Loucy (cell line): Measurements from ENCODE around the gene TMIE.

Experiments used
- H2AFZ ChIP-seq: fragments of 200-600 bp; sonication (generic); 2 replicates; pipeline ENCODE4 v1.6.0; 2016; ENCODE audit warnings: antibody characterized with exemption, mild to moderate bottlenecking, low read length, moderate library complexity
- H3F3A ChIP-seq: fragments of 200-600 bp; 2 replicates; pipeline ENCODE4 v1.6.0; 2016; ENCODE audit warnings: antibody characterized with exemption, low read depth, mild to moderate bottlenecking
- H3K27me3 ChIP-seq: fragments of 200-600 bp; sonication (generic); 2 replicates; pipeline ENCODE4 v1.6.1; 2014; ENCODE audit warnings: low read length, mild to moderate bottlenecking; ENCODE audit not compliant: insufficient read depth, poor library complexity, severe bottlenecking
- H3K36me3 ChIP-seq: fragments of 200-600 bp; sonication (generic); 2 replicates; pipeline ENCODE4 v1.6.1; 2016; ENCODE audit warnings: low read length; ENCODE audit not compliant: insufficient read depth
- H3K4me1 ChIP-seq: fragments of 200-600 bp; sonication (generic); 2 replicates; pipeline ENCODE4 v1.5.1; 2014; ENCODE audit warnings: low read length, mild to moderate bottlenecking; ENCODE audit not compliant: insufficient read depth, poor library complexity, severe bottlenecking
- H3K4me2 ChIP-seq: fragments of 200-600 bp; sonication (generic); 2 replicates; pipeline ENCODE4 v1.6.0; 2014; ENCODE audit warnings: antibody characterized with exemption, low read length, low read depth, mild to moderate bottlenecking; ENCODE audit not compliant: poor library complexity, severe bottlenecking
- H3K4me3 ChIP-seq: fragments of 200-600 bp; sonication (generic); 2 replicates; pipeline ENCODE4 v1.5.1; 2014; ENCODE audit warnings: low read length, mild to moderate bottlenecking, mixed read lengths; ENCODE audit not compliant: poor library complexity, severe bottlenecking
- H3K79me2 ChIP-seq: fragments of 200-600 bp; sonication (generic); 2 replicates; pipeline ENCODE4 v1.6.1; 2014; ENCODE audit warnings: low read length; ENCODE audit not compliant: insufficient read depth
- H3K9ac ChIP-seq: fragments of 200-600 bp; sonication (generic); 2 replicates; pipeline ENCODE4 v1.6.0; 2014; ENCODE audit warnings: mild to moderate bottlenecking, low read depth, low read length, moderate library complexity; ENCODE audit not compliant: poor library complexity, severe bottlenecking
- H3K9me2 ChIP-seq: fragments of 200-600 bp; sonication (generic); replicated peaks from 2 replicates; pipeline ENCODE4 v1.6.1; 2016; ENCODE audit warnings: low read depth, low read length, mixed read lengths
- H3K9me3 ChIP-seq: fragments of 200-600 bp; sonication (generic); 2 replicates; pipeline ENCODE4 v1.6.1; 2014; ENCODE audit warnings: mild to moderate bottlenecking, antibody characterized with exemption, low read length, low read depth; ENCODE audit not compliant: insufficient read depth
- H4K20me1 ChIP-seq: fragments of 200-600 bp; sonication (generic); 2 replicates; pipeline ENCODE4 v1.6.0; 2014; ENCODE audit warnings: antibody characterized with exemption, low read length, mild to moderate bottlenecking; ENCODE audit not compliant: insufficient read depth, poor library complexity, severe bottlenecking
- EZH2phosphoT487 ChIP-seq: fragments of 200-600 bp; IDR thresholded peaks from 2 replicates; pipeline ENCODE4 v1.6.1; 2018; ENCODE audit warnings: antibody characterized with exemption, mild to moderate bottlenecking, moderate library complexity, borderline replicate concordance
- TF ChIP-seq, protein P1 (sequence below): fragments of 200-600 bp; sonication (generic); conservative IDR thresholded peaks from 2 replicates; pipeline ENCODE4 v1.5.1; 2014; ENCODE audit warnings: mild to moderate bottlenecking, antibody characterized with exemption, low read length

Gene TMIE

GRCh38 chr3:46724424-46724823 is 23.2 kb downstream of the TMIE start:
- Histone ChIP-seq H3K4me2 (no peak overlapping the region), H3K27me3 (no peaks in the 10 kb centered on the region), H3F3A (no peaks in the 10 kb centered on the region), H3K79me2 (no peaks in the 10 kb centered on the region), H3K9me2 (no peaks in the 10 kb centered on the region), H3K9ac (no peak overlapping the region), H3K4me3 (no peak overlapping the region), H4K20me1 (no peaks in the 10 kb centered on the region), H3K9me3 (no peaks in the 10 kb centered on the region), H3K4me1 (no peaks in the 10 kb centered on the region), H2AFZ (no peak overlapping the region), H3K36me3 (no peaks in the 10 kb centered on the region)
- no peak for TF ChIP-seq EZH2phosphoT487
- TF ChIP-seq, protein P1, sequence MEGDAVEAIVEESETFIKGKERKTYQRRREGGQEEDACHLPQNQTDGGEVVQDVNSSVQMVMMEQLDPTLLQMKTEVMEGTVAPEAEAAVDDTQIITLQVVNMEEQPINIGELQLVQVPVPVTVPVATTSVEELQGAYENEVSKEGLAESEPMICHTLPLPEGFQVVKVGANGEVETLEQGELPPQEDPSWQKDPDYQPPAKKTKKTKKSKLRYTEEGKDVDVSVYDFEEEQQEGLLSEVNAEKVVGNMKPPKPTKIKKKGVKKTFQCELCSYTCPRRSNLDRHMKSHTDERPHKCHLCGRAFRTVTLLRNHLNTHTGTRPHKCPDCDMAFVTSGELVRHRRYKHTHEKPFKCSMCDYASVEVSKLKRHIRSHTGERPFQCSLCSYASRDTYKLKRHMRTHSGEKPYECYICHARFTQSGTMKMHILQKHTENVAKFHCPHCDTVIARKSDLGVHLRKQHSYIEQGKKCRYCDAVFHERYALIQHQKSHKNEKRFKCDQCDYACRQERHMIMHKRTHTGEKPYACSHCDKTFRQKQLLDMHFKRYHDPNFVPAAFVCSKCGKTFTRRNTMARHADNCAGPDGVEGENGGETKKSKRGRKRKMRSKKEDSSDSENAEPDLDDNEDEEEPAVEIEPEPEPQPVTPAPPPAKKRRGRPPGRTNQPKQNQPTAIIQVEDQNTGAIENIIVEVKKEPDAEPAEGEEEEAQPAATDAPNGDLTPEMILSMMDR = no peak

- no peaks in the 10 kb centered on the region for H3K27me3 ChIP-seq
- no peaks in the 10 kb centered on the region for H3K36me3 ChIP-seq
- no peak overlapping the region for H3K9ac ChIP-seq
- no peak for TF ChIP-seq EZH2phosphoT487
- TF ChIP-seq, protein P1 = no peak
- H3K4me3 ChIP-seq = no peak overlapping the region
- no peaks in the 10 kb centered on the region for H3K79me2 ChIP-seq
- no peaks in the 10 kb centered on the region for H3K9me3 ChIP-seq
- H4K20me1 ChIP-seq = no peaks in the 10 kb centered on the region
- H3K4me2 ChIP-seq = no peak overlapping the region
- H3K9me2 ChIP-seq = no peaks in the 10 kb centered on the region
- H3F3A ChIP-seq = no peaks in the 10 kb centered on the region
- no peak overlapping the region for H2AFZ ChIP-seq
- no peaks in the 10 kb centered on the region for H3K4me1 ChIP-seq
Measured at GRCh38 chr3:46725621-46726314, 24.6 kb downstream of the TMIE start.

DNA sequence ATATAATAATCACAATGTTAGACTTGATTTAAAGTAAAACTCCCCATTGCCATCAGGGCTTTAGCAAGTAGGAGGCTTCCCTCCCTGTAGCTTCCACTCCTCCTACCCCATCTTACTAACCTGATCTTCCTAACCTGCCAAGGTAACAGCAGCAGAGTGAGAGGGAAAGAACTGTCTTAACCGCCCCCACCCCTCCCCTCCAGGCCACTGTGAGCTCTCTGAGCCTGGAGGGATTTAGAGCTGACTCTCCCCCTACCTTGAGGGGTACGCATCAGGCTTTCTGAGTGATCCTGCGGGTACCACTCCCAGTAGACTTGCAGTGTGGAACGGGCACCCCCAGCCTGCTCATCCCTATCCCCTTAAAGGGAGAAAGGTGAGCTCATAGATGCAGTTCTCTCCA is 27.8 kb downstream of the TMIE start:
- no peaks in the 10 kb centered on the region for H4K20me1 ChIP-seq
- H3K9me3 ChIP-seq = no peaks in the 10 kb centered on the region
- no peak overlapping the region for H3K9ac ChIP-seq
- no peaks in the 10 kb centered on the region for H3K4me1 ChIP-seq
- no peaks in the 10 kb centered on the region for H3K36me3 ChIP-seq
- H3K4me2 ChIP-seq = no peak overlapping the region
- H3K4me3 ChIP-seq = no peak overlapping the region
- H2AFZ ChIP-seq = no peak overlapping the region
- TF ChIP-seq EZH2phosphoT487 = no peak
- TF ChIP-seq, protein P1 = no peak
- no peaks in the 10 kb centered on the region for H3K79me2 ChIP-seq
- no peaks in the 10 kb centered on the region for H3K27me3 ChIP-seq
- no peaks in the 10 kb centered on the region for H3F3A ChIP-seq
- H3K9me2 ChIP-seq = no peaks in the 10 kb centered on the region
